ENCODE measurements around the gene HOXD13.

Gene HOXD13

GRCh38 chr2:176103742-176104315 lies 11.3 kb downstream of the HOXD13 start:
- H3K4me1 Mint-ChIP-seq (ENCODE audit: low read depth), result peaks cover 3% of the 10 kb centered on the region
- no peak overlapping the region for H3K4me3 Mint-ChIP-seq
- H3K27ac Mint-ChIP-seq, result no peak overlapping the region
- no peaks in the 10 kb centered on the region for H3K9me3 Mint-ChIP-seq
- DNase-seq (ENCODE audit: low spot score), result no peak
- H3K27me3 Mint-ChIP-seq (ENCODE audit: low read depth), result peaks cover 83% of the 10 kb centered on the region
- H3K36me3 Mint-ChIP-seq (ENCODE audit: low read depth), result peaks cover 3% of the 10 kb centered on the region

- Mint-ChIP-seq H3K4me3 (no peak overlapping the region), H3K27ac (peak overlapping the region; percentile 73), H3K27me3 (ENCODE audit: low read depth) (peaks cover 83% of the 10 kb centered on the region), H3K36me3 (ENCODE audit: low read depth) (peaks cover 3% of the 10 kb centered on the region), H3K9me3 (peaks cover 3% of the 10 kb centered on the region), H3K4me1 (ENCODE audit: low read depth) (peaks cover 5% of the 10 kb centered on the region)
- no peak for DNase-seq (ENCODE audit: low spot score)
Measured at GRCh38 chr2:176104316-176105077, 12.0 kb downstream of the HOXD13 start.

GRCh38 chr2:176105078-176105729 lies 12.7 kb downstream of the HOXD13 start:
- Mint-ChIP-seq H3K27me3 (ENCODE audit: low read depth) (peaks cover 85% of the 10 kb centered on the region), H3K9me3 (peaks cover 4% of the 10 kb centered on the region), H3K27ac (peak overlapping the region; percentile 73), H3K4me3 (no peak overlapping the region), H3K4me1 (ENCODE audit: low read depth) (peaks cover 5% of the 10 kb centered on the region), H3K36me3 (ENCODE audit: low read depth) (peaks cover 3% of the 10 kb centered on the region)
- DNase-seq (ENCODE audit: low spot score), result no peak

GRCh38 chr2:176105730-176106580 lies 13.4 kb downstream of the HOXD13 start:
- Mint-ChIP-seq H3K9me3 (peaks cover 4% of the 10 kb centered on the region), H3K4me3 (peak overlapping the region; percentile 39), H3K27me3 (ENCODE audit: low read depth) (peaks cover 84% of the 10 kb centered on the region), H3K27ac (peak overlapping the region; percentile 90), H3K36me3 (ENCODE audit: low read depth) (peaks cover 3% of the 10 kb centered on the region), H3K4me1 (ENCODE audit: low read depth) (peaks cover 5% of the 10 kb centered on the region)
- DNase-seq (ENCODE audit: low spot score), result no peak

- Mint-ChIP-seq H3K4me1 (ENCODE audit: low read depth) (peaks cover 5% of the 10 kb centered on the region), H3K27ac (peak within 1 kb of the TSS; percentile 90), H3K9me3 (peaks cover 4% of the 10 kb centered on the region), H3K36me3 (ENCODE audit: low read depth) (peaks cover 3% of the 10 kb centered on the region), H3K27me3 (ENCODE audit: low read depth) (peaks cover 84% of the 10 kb centered on the region), H3K4me3 (peak within 1 kb of the TSS; percentile 39)
- no peak for DNase-seq (ENCODE audit: low spot score)
Measured at GRCh38 chr2:176106581-176107539, 14.3 kb downstream of the HOXD13 start, which contains the start of gene HOXD11. Gene HOXD11, plus strand, starts transcription at chr2:176107280. Its CDS starts 76 bp downstream, at chr2:176107356.

- Mint-ChIP-seq H3K27ac (no peak overlapping the region), H3K4me3 (no peak overlapping the region), H3K4me1 (ENCODE audit: low read depth) (peaks cover 5% of the 10 kb centered on the region), H3K9me3 (peaks cover 4% of the 10 kb centered on the region), H3K27me3 (ENCODE audit: low read depth) (peaks cover 83% of the 10 kb centered on the region), H3K36me3 (ENCODE audit: low read depth) (peaks cover 3% of the 10 kb centered on the region)
- no peak for DNase-seq (ENCODE audit: low spot score)
Measured at GRCh38 chr2:176107731-176108181, 15.2 kb downstream of the HOXD13 start.

- H3K27ac Mint-ChIP-seq, result peak overlapping the region; percentile 65
- no peak overlapping the region for H3K4me3 Mint-ChIP-seq
- peaks cover 4% of the 10 kb centered on the region for H3K9me3 Mint-ChIP-seq
- peaks cover 3% of the 10 kb centered on the region for H3K36me3 Mint-ChIP-seq (ENCODE audit: low read depth)
- peaks cover 5% of the 10 kb centered on the region for H3K4me1 Mint-ChIP-seq (ENCODE audit: low read depth)
- no peak for DNase-seq (ENCODE audit: low spot score)
- H3K27me3 Mint-ChIP-seq (ENCODE audit: low read depth), result peaks cover 83% of the 10 kb centered on the region
Measured at GRCh38 chr2:176109192-176109901, 16.8 kb downstream of the HOXD13 start.

- Mint-ChIP-seq H3K4me1 (ENCODE audit: low read depth) (peaks cover 5% of the 10 kb centered on the region), H3K9me3 (peaks cover 4% of the 10 kb centered on the region), H3K27me3 (ENCODE audit: low read depth) (peaks cover 83% of the 10 kb centered on the region), H3K4me3 (no peak overlapping the region), H3K36me3 (ENCODE audit: low read depth) (peaks cover 3% of the 10 kb centered on the region), H3K27ac (no peak overlapping the region)
- no peak for DNase-seq (ENCODE audit: low spot score)
Measured at GRCh38 chr2:176109946-176110345, 17.4 kb downstream of the HOXD13 start.

GRCh38 chr2:176110415-176111308 lies 18.1 kb downstream of the HOXD13 start:
- Mint-ChIP-seq H3K9me3 (peaks cover 4% of the 10 kb centered on the region), H3K27ac (no peak overlapping the region), H3K36me3 (ENCODE audit: low read depth) (peaks cover 3% of the 10 kb centered on the region), H3K4me1 (ENCODE audit: low read depth) (peaks cover 5% of the 10 kb centered on the region), H3K4me3 (no peak overlapping the region), H3K27me3 (ENCODE audit: low read depth) (peaks cover 81% of the 10 kb centered on the region)
- DNase-seq (ENCODE audit: low spot score), result no peak

- H3K4me3 Mint-ChIP-seq, result no peak overlapping the region
- H3K4me1 Mint-ChIP-seq (ENCODE audit: low read depth), result peaks cover 2% of the 10 kb centered on the region
- peaks cover 4% of the 10 kb centered on the region for H3K9me3 Mint-ChIP-seq
- peaks cover 80% of the 10 kb centered on the region for H3K27me3 Mint-ChIP-seq (ENCODE audit: low read depth)
- peaks cover 1% of the 10 kb centered on the region for H3K36me3 Mint-ChIP-seq (ENCODE audit: low read depth)
- peak; percentile 23 for DNase-seq (ENCODE audit: low spot score)
- no peak overlapping the region for H3K27ac Mint-ChIP-seq
Measured at GRCh38 chr2:176111309-176111663, 18.8 kb downstream of the HOXD13 start.

GRCh38 chr2:176111846-176112374 lies 19.4 kb downstream of the HOXD13 start:
- no peak for DNase-seq (ENCODE audit: low spot score)
- peaks cover 4% of the 10 kb centered on the region for H3K9me3 Mint-ChIP-seq
- H3K27ac Mint-ChIP-seq, result no peak overlapping the region
- H3K4me3 Mint-ChIP-seq, result no peak overlapping the region
- H3K27me3 Mint-ChIP-seq (ENCODE audit: low read depth), result peaks cover 84% of the 10 kb centered on the region
- H3K36me3 Mint-ChIP-seq (ENCODE audit: low read depth), result peaks cover 3% of the 10 kb centered on the region
- peaks cover 1% of the 10 kb centered on the region for H3K4me1 Mint-ChIP-seq (ENCODE audit: low read depth)
